NK-92 (cell line): ENCODE measurements around the gene HNF4A.
"Not testable (repeated sequence)": the region's sequence is repeated elsewhere in the genome, so short reads cannot be mapped to it uniquely, and the experiment has no call there.

ENCODE experiments used
- DNase-seq: peaks from one replicate; lab custom pipeline; 2025; ENCODE audit not compliant: unreplicated experiment; lab: John Stamatoyannopoulos, UW

The HNF4A gene

DNA sequence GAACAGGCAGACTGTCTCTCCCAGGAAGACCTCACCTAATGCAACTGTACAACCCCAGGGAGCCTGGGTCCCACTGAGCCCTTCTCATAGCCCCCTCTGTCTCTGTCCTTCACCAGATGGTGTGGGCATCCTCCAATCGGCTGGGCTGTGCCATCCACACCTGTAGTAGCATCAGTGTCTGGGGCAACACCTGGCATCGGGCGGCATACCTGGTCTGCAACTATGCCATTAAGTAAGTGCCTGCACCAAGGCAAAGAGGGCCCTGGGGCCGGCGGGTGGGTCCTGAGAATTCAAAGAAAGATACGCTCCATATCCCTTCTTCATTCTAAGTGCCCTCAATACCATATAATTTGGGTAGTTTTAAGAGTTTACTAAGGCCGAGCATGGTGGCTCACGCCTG, 10.4 kb upstream of the HNF4A start:
- DNase-seq, result no peak

DNA sequence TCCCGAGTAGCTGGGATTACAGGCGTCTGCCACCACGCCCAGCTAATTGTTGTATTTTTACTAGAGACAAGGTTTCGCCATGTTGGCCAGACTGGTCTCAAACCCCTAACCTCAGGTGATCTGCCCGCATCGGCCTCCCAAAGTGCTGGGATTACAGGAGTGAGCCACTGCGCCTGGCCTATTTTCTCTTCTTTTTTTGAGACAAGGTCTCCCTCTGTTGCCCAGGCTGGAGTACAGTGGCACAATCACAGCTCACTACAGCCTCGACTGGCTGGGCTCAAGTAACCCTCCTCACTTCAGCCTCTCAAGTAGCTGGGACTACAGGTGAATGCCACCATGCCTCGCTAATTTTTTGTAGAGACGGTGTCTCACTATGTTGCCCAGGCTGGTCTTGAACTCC, 9.6 kb upstream of the HNF4A start:
- not testable (repeated sequence) for DNase-seq

DNA sequence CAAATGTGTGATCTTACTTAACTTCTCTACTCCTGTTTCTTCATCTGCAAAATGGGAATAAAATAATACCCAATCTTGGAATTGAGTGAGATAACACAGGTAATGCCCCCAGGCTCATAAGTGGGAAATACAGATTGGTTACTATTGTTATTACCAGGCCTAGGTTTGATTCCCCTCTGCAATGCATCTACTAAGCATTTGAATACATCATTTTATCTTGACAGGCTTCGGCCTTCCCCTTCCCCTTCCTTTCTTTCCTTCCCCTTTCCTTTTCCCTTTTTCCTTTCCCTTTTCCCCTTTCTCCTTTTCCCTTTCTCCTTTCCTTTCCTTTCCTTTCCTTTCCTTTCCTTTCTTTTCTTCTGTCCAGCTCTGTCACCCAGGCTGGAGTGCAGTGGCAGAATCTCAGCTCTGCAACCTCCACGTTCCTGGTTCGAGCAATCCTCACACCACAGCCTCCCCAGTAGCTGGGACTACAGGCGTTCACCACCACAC, 7.3 kb upstream of the HNF4A start:
- no peak for DNase-seq

DNA sequence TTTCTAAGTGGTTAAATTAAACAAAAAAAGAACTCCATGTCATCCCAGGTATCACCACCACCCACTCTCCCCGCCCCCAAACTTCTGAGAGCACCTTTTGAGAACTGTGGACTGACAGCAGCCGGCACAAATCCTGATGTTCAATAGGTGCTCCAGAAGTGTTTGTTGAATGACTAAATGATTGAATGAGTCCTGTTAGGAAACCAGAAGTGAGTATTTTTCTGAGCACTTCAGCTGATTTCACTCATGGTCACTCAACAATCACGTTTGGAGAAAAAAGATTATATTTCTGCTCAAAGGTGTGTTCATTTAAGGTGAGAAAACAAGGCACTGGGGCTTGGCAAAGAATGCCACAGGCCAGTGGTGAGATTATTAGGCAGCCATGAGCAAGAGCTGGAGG, 6.2 kb upstream of the HNF4A start:
- no peak for DNase-seq

DNA sequence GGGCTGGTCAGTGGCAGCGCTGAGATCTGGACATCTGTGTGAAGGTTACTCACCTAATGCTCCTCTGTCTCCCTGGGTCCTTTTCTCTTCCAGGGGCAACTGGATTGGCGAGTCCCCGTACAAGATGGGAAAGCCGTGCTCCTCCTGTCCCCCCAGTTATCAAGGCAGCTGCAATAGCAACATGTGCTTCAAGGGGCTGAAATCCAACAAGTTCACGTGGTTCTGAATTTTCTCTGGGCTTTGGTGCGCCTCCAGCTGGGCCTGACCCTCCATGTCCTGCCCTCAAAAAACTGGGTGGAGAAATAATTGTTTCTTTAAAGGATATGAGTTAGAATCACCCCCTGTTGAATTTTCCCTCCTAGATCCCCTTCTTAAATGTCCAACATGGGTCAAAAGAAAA, 4.9 kb upstream of the HNF4A start:
- DNase-seq, result no peak

DNA sequence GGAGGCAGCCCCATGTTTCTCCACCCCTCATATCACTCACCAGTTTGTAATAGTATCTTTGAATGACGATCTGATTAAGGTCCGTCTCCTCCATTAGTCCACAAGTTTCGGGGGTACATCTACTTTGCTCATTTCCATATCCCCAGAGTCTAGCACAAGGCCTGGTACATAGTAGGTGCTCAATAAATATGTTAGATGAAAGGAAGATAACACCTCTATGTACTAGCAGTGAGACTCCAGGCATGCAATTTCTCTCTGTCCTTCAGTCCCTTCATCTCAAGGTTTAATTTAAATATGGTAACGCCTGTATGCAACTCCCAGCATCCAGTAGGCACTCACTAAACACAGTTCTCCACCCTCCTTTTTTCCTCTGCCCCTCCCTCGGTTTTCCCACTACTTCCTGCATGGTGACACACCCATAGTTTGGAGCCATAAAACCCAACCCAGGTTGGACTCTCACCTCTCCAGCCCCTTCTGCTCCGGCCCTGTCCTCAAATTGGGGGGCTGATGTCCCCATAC, 461 bp upstream of the HNF4A start:
- no peak for DNase-seq

DNA sequence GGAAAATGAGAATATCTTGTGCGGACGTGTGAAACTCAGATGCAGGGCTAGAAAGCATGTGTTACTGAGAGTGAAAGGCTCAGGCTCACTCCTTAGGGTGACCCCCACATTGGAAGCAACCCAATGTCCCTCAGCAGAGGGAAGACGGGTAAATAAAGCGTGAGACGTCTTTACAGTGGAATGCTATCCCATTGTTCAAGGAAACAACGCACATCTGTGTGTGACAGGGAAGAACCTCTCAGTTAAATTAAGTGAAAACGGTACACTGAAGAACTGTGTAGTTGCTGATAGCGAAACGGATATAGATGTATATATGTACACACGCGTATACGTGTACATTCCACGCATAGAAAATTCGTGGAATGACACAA, 839 bp downstream of the HNF4A start:
- DNase-seq, result no peak

DNA sequence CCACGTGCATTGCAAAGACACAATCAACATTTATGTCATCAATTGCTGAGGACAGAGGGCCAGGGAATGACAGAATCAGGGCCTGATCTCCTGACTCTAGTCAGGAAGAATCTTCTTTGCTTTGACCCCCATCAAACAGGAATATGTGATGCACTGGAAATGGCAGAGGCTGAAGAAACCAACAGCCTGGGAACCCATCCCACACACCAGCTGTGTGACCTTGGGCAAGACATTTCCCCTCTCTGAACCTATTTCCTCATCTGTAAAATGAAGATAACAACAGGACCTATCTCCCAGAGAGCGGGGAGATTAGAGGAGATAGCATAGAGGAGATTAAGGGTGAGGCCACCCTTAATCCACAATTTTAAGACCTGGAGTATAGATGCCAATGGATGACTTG, 1.5 kb downstream of the HNF4A start:
- no peak for DNase-seq

DNA sequence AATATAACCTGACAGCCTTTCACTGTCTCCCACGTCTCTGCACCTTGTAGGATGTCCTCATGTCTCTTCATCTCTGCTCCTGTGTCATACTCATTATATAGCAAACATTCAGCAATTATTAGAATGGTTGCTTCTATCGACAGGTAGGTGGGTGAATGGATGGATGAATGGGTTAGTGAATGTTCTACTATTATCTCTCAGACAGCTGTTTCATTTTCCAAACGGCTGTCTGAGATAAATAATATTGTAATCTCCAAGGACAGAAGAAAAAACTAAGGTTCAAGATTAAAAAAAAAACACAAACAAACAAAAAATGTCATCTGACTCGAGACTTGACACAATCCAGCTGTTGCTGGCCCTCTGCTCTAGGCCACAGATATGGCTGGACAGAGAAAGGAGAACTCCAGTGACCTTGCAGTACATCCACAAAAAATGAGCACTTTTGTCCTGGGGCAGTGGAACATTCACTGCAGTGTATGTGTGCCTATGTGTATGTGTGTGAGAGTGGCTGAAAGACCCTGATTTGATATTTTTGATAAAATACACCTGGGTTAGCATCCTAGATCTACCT, 2.1 kb downstream of the HNF4A start:
- no peak for DNase-seq

DNA sequence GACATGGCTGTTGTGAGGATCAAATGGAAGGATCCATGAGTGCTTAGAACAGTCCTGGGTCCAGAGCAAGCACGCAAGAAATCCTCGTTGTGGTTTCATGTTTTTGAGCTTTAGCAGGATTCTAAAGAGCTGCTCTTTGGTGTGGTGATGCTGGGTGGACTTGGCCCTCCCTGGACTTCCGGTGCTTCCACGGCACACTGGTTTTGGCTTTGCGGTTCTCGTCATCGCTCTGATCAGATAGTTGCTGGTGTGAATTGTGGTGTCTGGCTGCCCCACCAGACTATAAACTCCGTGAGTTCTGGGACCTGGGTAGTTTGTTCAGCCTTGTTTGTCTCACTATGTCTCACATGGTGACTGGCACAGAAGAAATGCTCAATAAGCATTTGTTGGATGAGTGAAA, 3.3 kb downstream of the HNF4A start:
- no peak for DNase-seq

DNA sequence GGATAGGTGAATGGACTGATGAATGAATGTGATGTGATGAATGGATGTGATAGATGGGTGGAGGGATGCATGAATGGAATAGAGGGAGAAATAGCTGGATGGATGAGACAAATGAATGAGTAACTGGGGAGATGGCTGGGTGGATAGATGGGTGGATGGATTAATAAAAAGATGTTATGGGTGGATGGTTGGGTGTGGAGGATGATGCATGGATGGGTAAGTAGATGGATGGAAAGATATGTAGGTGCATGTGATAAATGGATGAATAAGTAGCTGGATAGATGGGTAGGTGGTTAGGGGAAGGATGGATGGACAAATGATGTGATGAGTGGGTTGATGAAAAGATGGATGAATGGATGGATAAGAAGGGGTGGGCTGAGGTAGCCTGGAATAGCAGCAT, 4.7 kb downstream of the HNF4A start:
- DNase-seq, result no peak

DNA sequence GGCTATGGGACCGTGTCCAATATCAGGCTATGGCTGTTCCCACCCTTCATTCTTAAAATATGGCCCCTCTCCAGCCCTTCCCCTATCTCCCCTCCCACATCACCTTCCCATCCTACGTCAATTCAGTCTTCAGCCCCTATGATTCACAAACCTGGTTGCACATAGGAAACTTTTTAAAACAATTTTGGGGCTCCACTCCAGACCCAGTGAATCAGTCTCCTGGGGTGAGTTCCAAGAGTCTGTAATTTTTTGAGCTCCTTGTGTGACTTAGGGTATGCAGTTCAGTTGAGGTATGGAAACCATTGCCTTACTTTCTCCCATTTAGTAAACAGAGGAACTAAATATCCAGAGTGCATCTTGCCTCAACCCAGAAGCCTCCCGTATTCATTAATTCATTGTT, 5.5 kb downstream of the HNF4A start:
- DNase-seq, result no peak

DNA sequence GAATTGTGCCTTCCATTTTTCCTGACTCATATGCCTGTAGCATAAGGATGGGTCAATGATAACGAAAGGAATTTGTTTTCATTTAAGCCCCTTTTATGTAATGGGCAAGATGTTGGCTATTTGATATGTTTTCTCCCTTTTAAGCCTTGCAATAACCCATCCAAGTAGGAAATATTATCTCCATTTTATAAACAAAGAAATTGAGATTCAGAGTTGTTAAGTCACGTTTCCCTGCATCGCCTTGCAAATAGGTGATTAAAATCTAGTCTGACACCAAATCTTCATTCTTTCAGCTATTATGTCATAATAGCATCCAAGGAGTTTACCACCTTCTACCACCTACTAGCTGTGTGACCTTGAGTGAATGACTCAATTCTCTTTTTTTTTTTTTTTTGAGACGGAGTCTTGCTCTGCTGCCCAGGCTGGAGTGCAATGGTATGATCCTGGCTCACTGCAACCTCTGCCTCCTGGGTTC, 7.0 kb downstream of the HNF4A start:
- no peak for DNase-seq

DNA sequence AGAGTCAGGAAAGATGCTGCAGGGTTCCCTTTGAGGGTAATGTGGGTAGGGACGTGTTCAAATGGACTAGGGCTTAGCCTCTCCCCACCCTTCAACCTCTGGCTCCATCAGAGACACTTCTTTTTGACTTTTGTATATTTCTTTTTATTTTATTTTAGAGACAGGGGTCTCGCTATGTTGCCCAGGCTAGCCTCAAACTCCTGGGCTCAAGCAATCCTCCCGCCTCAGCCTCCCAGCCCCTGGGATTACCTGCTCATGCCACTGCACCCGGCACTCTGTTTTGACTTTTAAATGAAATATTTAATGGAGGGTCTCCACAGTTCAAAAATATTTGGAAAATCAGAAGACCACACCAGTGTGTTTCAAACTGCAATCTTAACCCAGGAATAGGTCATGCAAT, 8.6 kb downstream of the HNF4A start:
- DNase-seq, result no peak

DNA sequence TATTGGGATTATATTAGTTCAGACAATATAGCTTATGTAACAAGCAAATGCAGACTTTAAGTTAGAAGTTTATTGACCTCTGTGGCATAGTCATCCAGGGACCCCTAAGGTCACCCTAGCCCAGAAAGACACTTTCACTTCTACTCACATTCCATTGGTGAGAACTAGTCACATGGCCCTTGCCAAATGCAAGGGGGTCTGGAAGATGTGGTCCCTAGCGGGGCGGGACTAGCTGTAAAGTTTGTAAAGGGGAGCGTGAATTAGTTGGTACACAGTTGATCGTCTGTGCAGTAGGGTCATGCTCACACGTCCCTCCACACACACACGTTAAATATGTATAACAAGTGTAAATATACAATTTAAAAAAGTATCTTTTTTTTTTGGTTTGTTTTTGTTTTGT, 9.3 kb downstream of the HNF4A start:
- DNase-seq, result no peak

DNA sequence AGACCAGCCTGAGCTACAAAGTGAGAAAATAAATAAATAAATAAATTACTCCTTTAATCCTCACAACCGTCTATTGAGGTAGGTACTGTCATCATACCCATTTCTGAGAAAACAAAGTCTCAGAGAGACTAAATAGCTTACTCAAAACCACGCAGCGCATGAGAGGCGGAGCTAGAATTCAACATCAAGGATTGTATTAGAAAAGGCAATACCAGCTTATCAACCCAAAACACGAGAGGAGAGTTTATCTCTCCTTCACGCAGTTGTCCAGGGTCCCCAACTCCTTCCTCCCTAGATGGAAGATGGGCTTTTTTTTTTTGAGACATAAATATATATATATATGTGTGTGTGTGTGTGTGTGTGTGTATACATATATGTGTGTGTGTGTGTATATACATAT, 12.2 kb downstream of the HNF4A start:
- DNase-seq, result no peak

DNA sequence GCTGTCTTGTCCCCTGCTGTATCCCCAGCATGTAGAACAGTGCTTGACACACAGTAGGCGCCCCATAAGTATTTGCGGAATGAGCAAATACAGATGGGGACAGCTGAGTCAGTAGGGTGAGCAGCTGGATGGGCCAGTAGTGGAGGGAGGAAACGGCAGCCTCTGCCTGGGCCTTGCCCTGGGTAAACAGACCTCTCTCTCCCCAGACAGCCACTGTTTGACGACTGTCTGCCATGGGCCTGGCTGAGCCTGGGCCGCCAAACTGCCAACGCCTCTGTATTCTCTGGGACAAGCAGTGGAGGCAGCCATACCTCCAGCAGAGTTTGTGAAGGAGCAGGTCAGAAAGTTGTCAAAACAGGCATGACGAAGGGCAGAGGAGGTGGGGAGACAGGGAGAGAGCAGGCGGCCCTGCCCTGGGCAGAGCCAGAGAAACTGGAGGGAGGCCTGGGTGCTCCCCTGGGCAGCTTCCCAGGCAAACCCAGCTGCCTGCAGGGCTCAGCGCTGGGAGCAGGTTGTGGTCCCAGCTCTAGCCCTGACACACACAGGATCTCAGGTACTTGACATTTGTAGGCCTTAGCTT, 15.2 kb downstream of the HNF4A start:
- DNase-seq, result no peak

DNA sequence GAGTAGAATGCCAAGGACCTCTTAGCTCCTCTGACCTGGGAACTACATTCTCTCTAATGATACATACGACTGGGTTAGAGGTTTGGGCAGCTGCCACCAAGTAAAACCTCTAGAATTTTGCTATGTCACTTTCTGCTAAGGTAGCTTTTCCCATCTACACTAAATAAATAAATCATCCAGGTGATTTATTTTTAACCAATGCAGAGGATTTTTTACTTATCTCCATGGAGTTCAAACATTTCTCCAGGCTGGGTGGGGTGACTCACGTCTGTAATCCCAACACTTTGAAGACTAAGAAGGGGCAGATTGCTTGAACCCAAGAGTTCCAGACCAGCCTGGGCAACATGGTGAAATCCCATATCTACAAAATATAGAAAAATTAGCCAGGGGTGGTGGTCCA, 27.1 kb downstream of the HNF4A start:
- DNase-seq, result no peak

DNA sequence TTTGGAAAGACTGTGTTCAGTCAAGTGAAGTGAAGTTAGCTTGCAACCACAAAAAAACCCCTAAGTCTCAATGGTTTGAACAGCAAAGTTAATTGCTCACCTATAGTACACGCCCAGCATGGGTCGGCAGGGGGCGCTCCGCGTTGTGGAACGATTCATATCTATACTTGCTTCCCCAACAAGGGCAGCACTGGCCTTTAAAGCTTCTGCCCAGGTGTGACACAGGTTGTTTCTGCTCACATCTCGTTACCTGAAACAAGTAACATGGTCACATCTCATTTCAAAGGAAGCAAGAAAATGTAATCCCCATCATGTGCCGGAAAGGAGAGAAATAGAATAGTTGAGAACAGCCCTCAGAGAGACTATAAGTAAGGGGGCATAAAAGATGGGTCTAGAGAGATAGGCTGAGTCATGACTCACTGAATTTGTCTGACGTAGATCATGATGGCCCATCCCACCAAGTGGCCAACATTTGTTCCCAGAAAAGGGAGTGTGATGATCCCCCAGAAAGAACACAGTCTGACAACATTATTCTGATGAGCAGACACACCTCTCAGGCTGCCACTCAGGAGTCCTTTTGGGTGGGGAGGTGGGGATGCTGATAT, 29.0 kb downstream of the HNF4A start:
- no peak for DNase-seq

DNA sequence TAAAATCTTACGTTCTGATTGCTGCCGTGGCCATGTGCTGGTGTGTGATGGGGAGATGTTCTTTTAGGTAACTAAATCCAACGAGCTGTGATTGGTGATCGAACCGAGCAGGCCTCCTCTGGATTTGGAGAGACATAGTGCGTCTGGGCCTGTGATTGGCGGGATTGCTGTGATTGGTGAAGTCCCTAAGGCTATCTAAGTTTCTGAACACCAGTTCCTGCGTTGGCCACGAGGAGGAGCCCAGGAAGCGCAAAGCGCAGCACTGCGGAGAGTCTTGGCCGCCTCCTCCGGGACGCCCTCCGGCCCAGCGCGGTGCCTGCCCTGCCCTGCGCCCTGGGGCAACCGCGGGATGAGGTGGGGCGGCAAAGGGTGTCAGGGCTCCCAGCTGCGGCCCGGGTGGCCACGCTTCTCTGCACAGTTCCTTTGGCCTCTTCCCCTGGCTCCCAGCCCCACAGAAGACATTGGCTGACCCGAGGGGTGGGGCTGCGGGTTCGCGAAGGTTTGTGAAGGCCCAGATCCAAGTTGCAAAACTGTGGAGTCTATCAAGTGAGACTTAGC, 33.0 kb downstream of the HNF4A start:
- no peak for DNase-seq

DNA sequence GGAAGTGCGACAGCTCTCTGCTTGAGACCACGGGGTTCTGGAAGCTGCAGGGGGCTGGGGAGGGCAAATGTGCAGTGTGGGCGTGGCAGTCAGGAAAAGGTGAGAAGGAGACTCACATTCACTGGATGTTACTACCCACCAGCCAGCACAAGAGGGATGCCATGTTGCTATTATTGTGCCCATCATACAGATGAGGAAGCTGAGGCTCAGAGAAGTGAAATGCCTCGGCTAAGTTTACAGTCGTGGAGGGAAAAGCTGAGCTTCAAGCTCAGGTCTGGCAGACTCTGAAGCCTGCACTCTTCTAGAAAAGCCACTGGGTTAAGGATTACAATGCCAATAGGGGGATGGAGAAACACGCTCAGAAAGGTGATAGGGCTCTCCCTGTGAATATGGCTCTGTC, 34.4 kb downstream of the HNF4A start:
- no peak for DNase-seq

DNA sequence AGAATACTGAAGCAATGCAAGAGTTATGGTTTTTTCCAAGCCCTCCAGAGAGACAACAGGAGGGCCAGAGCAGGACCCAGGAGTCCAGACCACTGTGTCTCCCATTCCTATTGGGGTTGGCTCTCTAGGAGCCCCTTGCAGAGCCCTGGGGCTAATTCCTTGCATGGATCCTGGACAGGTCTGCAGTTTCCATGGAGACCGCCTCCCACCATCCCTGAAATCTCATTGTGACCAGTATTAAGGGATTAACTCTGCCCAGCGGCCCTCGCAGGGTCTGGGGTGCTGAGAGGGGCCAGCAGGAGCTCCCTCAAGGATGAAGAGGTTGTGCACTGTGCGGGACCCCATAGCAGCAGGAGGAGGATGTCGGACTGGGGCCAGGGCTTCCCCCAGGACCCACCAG, 34.8 kb downstream of the HNF4A start:
- DNase-seq, result no peak
